PC-3 (cell line): ENCODE results near the gene TAP1. TPM values are rescaled to one million over a fixed set of nuclear protein-coding genes. Genes with fewer than 3 reads are reported as not detected.

ENCODE experiments used
- ATAC-seq: fragments of 200-7000 bp; cut with Tn5 transposase; 2 replicates; pipeline ENCODE4 v1.9.1; 2020; ENCODE audit warnings: mild to moderate bottlenecking, moderate library complexity
- BruUV-seq: library from RNA; stranded (reverse); fragments of 400-500 nt; replicated peaks from 2 replicates; lab custom pipeline; 2021; lab: Mats Ljungman, UMichigan
- CTCF ChIA-PET: fragments of 300-600 bp; sonication (Branson Sonifier 250); formaldehyde crosslinking; loops from one replicate; lab custom pipeline; 2022; ENCODE audit warnings: antibody characterized with exemption; lab: Charles Lee
- POLR2A ChIA-PET: fragments of 300-600 bp; sonication (Branson Sonifier 250); formaldehyde crosslinking; loops from one replicate; lab custom pipeline; 2022; ENCODE audit warnings: antibody characterized with exemption; ENCODE audit not compliant: unreplicated experiment; lab: Charles Lee
- DNase-seq: peaks from one replicate; pipeline ENCODE4 v3.0.0-alpha.2; 2015
- H2AFZ ChIP-seq: fragments of 300-600 bp; sonication (generic); 2 replicates; pipeline ENCODE4 v1.6.0; 2016; ENCODE audit warnings: antibody characterized with exemption, low read length
- H3F3A ChIP-seq: fragments of 300-600 bp; sonication (generic); one replicate; pipeline ENCODE4 v1.6.0; 2017; ENCODE audit warnings: antibody characterized with exemption, low read length, control low read depth, mild to moderate bottlenecking; ENCODE audit not compliant: unreplicated experiment
- H3K27ac ChIP-seq: fragments of 300-600 bp; sonication (generic); 2 replicates; pipeline ENCODE4 v1.5.1; 2016; ENCODE audit warnings: mild to moderate bottlenecking, low read length
- H3K27me3 ChIP-seq: fragments of 300-600 bp; sonication (generic); 2 replicates; pipeline ENCODE4 v1.6.1; 2016; ENCODE audit warnings: low read length, mixed read lengths
- H3K36me3 ChIP-seq: fragments of 300-600 bp; sonication (generic); 2 replicates; pipeline ENCODE4 v1.6.1; 2016; ENCODE audit warnings: low read depth, mixed run types, low read length, mixed read lengths
- H3K4me1 ChIP-seq: fragments of 300-600 bp; sonication (generic); 2 replicates; pipeline ENCODE4 v1.5.1; 2016; ENCODE audit warnings: low read length; ENCODE audit not compliant: insufficient read depth
- H3K4me2 ChIP-seq: fragments of 300-600 bp; sonication (generic); 2 replicates; pipeline ENCODE4 v1.6.0; 2016; ENCODE audit warnings: low read length
- H3K4me3 ChIP-seq: fragments of 300-600 bp; sonication (generic); 2 replicates; pipeline ENCODE4 v1.5.1; 2016; ENCODE audit warnings: mild to moderate bottlenecking, low read length, mixed read lengths
- H3K79me2 ChIP-seq: fragments of 300-600 bp; sonication (generic); 2 replicates; pipeline ENCODE4 v1.6.1; 2017; ENCODE audit warnings: low read length, mixed read lengths
- H3K9ac ChIP-seq: fragments of 300-600 bp; sonication (generic); 2 replicates; pipeline ENCODE4 v1.6.0; 2016; ENCODE audit warnings: mild to moderate bottlenecking, low read length
- H3K9me2 ChIP-seq: fragments of 300-600 bp; sonication (generic); replicated peaks from 2 replicates; pipeline ENCODE4 v1.6.1; 2016; ENCODE audit warnings: mixed run types, low read length, mixed read lengths
- H3K9me3 ChIP-seq: fragments of 300-600 bp; sonication (generic); 2 replicates; pipeline ENCODE4 v1.6.1; 2016; ENCODE audit warnings: low read length, mixed read lengths
- H4K20me1 ChIP-seq: fragments of 300-600 bp; sonication (generic); 2 replicates; pipeline ENCODE4 v1.6.1; 2016; ENCODE audit warnings: low read length, mixed read lengths
- EZH2 ChIP-seq: fragments of 300-600 bp; sonication (generic); IDR thresholded peaks from one replicate; pipeline ENCODE4 v1.6.1; 2017; ENCODE audit warnings: antibody characterized with exemption, mild to moderate bottlenecking, low read length; ENCODE audit not compliant: unreplicated experiment
- EZH2phosphoT487 ChIP-seq: fragments of 300-600 bp; sonication (generic); IDR thresholded peaks from 2 replicates; pipeline ENCODE4 v1.6.1; 2018; ENCODE audit warnings: mild to moderate bottlenecking, antibody characterized with exemption, low read length, borderline replicate concordance
- intact Hi-C: fragments of 100-400 bp; cut with micrococcal nuclease; formaldehyde crosslinking; loops from 2 replicates; pipeline ENCODE4 v1.9.0; 2023
- total RNA-seq: library from RNA; depleted of rRNA; stranded (reverse); fragments of >200 nt; gene quantifications from 2 replicates; pipeline ENCODE4 v1.2.3, GENCODE V29; 2014
- TF ChIP-seq, protein P1 (sequence below): fragments of 300-600 bp; sonication (generic); conservative IDR thresholded peaks from 2 replicates; pipeline ENCODE4 v1.5.1; 2017; ENCODE audit warnings: antibody characterized with exemption, low read depth, mild to moderate bottlenecking, low read length

The TAP1 gene
- total RNA-seq, 1 experiment from 2014 or later, result 15.8 TPM

GRCh38 chr6:32799740-32800139, 53.8 kb downstream of the TAP1 start:
- ChIA-PET POLR2A (no interaction called here), CTCF (interaction anchor here (1.6 kb wide), 1 partner anchor 68 kb away, joined by 5 read pairs; no protein-coding TSS in a partner anchor)

DNA sequence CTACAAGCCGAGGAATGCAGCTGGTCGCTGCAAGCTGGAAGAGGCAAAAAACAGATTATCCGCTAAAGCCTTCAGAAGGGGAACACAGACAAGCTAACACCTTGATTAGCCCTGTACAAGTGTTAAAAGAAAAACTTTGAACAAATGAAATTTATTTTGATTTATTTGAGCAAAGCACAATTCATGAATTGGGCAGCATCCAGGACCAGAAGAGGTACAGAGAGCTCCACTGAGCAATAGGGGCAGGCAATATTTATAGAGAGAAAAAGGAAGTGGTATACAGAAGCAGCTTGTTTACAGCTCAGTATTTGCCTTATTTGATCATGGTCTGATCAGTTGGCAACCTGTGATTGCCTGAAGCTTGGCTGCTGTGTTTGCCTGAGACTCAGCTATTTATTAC, 54.3 kb downstream of the TAP1 start:
- Histone ChIP-seq H3K4me3 (no peak overlapping the region), H3K9me3 (no peaks in the 10 kb centered on the region), H3K27me3 (peaks cover 77% of the 10 kb centered on the region), H2AFZ (no peak overlapping the region), H4K20me1 (no peaks in the 10 kb centered on the region), H3K9me2 (no peaks in the 10 kb centered on the region), H3F3A (no peaks in the 10 kb centered on the region), H3K36me3 (no peaks in the 10 kb centered on the region), H3K9ac (no peak overlapping the region), H3K27ac (no peak overlapping the region), H3K79me2 (no peaks in the 10 kb centered on the region), H3K4me1 (no peaks in the 10 kb centered on the region), H3K4me2 (no peak overlapping the region)
- TF ChIP-seq, protein P1, sequence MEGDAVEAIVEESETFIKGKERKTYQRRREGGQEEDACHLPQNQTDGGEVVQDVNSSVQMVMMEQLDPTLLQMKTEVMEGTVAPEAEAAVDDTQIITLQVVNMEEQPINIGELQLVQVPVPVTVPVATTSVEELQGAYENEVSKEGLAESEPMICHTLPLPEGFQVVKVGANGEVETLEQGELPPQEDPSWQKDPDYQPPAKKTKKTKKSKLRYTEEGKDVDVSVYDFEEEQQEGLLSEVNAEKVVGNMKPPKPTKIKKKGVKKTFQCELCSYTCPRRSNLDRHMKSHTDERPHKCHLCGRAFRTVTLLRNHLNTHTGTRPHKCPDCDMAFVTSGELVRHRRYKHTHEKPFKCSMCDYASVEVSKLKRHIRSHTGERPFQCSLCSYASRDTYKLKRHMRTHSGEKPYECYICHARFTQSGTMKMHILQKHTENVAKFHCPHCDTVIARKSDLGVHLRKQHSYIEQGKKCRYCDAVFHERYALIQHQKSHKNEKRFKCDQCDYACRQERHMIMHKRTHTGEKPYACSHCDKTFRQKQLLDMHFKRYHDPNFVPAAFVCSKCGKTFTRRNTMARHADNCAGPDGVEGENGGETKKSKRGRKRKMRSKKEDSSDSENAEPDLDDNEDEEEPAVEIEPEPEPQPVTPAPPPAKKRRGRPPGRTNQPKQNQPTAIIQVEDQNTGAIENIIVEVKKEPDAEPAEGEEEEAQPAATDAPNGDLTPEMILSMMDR, result no peak
- TF ChIP-seq EZH2phosphoT487 (no peak), EZH2 (no peak)
- ChIA-PET CTCF (interaction anchor here (0.6 to 1.6 kb wide), 2 partner anchors 69 to 134 kb away, joined by 3 to 5 read pairs; no protein-coding TSS in a partner anchor), POLR2A (no interaction called here)
- intact Hi-C loops, result loop anchor here (5.0 kb wide), 1 partner anchor 367 kb away; no protein-coding TSS in a partner anchor
- no TSS peak for BruUV-seq
- ATAC-seq (no peak), DNase-seq (no peak)

More at GRCh38 chr6:32799740-32800139, 53.8 kb downstream of the TAP1 start:
- intact Hi-C loops, result loop anchor here (5.0 kb wide), 1 partner anchor 367 kb away; no protein-coding TSS in a partner anchor
- Histone ChIP-seq H3K4me1 (no peaks in the 10 kb centered on the region), H3K9me3 (no peaks in the 10 kb centered on the region), H2AFZ (no peak overlapping the region), H3K9ac (no peak overlapping the region), H3F3A (no peaks in the 10 kb centered on the region), H3K4me3 (no peak overlapping the region), H4K20me1 (no peaks in the 10 kb centered on the region), H3K9me2 (no peaks in the 10 kb centered on the region), H3K36me3 (no peaks in the 10 kb centered on the region), H3K79me2 (no peaks in the 10 kb centered on the region), H3K27me3 (peaks cover 77% of the 10 kb centered on the region), H3K27ac (no peak overlapping the region), H3K4me2 (no peak overlapping the region)
- DNase-seq (no peak), ATAC-seq (no peak)
- BruUV-seq, result no TSS peak
- TF ChIP-seq, protein P1, result no peak
- no peak for TF ChIP-seq EZH2
- no peak for TF ChIP-seq EZH2phosphoT487
